Mesenchymal stem cell (in vitro differentiated cells and primary cell): ENCODE results near the gene NAIF1.

ENCODE experiments used
- DNase-seq: peaks from one replicate; pipeline ENCODE4 v3.0.0-alpha.2; 2013
- H2AFZ ChIP-seq: one replicate; pipeline ENCODE4 v1.6.1; 2013; ENCODE audit warnings: low read depth, mild to moderate bottlenecking, control low read depth, inconsistent platforms, low read length, moderate library complexity
- H2AK5ac ChIP-seq: 2 replicates; pipeline ENCODE4 v1.6.1; 2013; ENCODE audit warnings: low read length, moderate library complexity, mild to moderate bottlenecking, inconsistent platforms; ENCODE audit not compliant: severe bottlenecking
- H2BK120ac ChIP-seq: one replicate; pipeline ENCODE4 v1.6.1; 2013; ENCODE audit warnings: low read depth, mild to moderate bottlenecking, inconsistent platforms, low read length, moderate library complexity
- H2BK12ac ChIP-seq, 2 experiments: one replicate each; pipeline ENCODE4 v1.6.1; 2013; ENCODE audit warnings: inconsistent platforms in 2 of 2, low read length in 2 of 2, mild to moderate bottlenecking in 2 of 2, moderate library complexity in 2 of 2, control low read depth in 1 of 2
- H2BK15ac ChIP-seq: one replicate; pipeline ENCODE4 v1.6.1; 2013; ENCODE audit warnings: mild to moderate bottlenecking, low read depth, inconsistent platforms; ENCODE audit not compliant: poor library complexity, severe bottlenecking
- H2BK5ac ChIP-seq: 2 replicates; pipeline ENCODE4 v1.6.1; 2013; ENCODE audit warnings: low read depth, mild to moderate bottlenecking, low read length, control low read depth, inconsistent platforms; ENCODE audit not compliant: poor library complexity, severe bottlenecking
- H3K14ac ChIP-seq, 2 experiments: one replicate each; pipeline ENCODE4 v1.6.1; 2013; ENCODE audit warnings: inconsistent platforms in 2 of 2, low read length in 2 of 2, control low read depth in 1 of 2, mild to moderate bottlenecking in 1 of 2, moderate library complexity in 1 of 2
- H3K18ac ChIP-seq, 2 experiments: one replicate each; pipeline ENCODE4 v1.6.1; 2013; ENCODE audit warnings: inconsistent platforms in 2 of 2, low read length in 2 of 2, control low read depth in 1 of 2, low read depth in 1 of 2, mild to moderate bottlenecking in 1 of 2
- H3K23ac ChIP-seq, 2 experiments: one replicate each; pipeline ENCODE4 v1.6.1; 2013; ENCODE audit warnings: inconsistent platforms in 2 of 2, low read length in 2 of 2, mild to moderate bottlenecking in 2 of 2, moderate library complexity in 2 of 2, control low read depth in 1 of 2
- H3K27ac ChIP-seq: 2 replicates; pipeline ENCODE4 v1.5.1; 2013; ENCODE audit warnings: mild to moderate bottlenecking, moderate library complexity, low read length, control low read depth, inconsistent platforms; ENCODE audit not compliant: poor library complexity, severe bottlenecking
- H3K27me3 ChIP-seq, 2 experiments: 2 replicates each; pipeline versions ENCODE4 v1.6.1 to v1.7.0; 2013; ENCODE audit warnings: low read length in 2 of 2, mild to moderate bottlenecking in 2 of 2, moderate library complexity in 2 of 2, control low read depth in 1 of 2, inconsistent platforms in 1 of 2; ENCODE audit not compliant: control insufficient read depth in 1 of 2, insufficient read depth in 1 of 2
- H3K36me3 ChIP-seq, 2 experiments: 2 replicates each; pipeline versions ENCODE4 v1.6.1 to v1.7.0; 2013; ENCODE audit warnings: low read length in 2 of 2, control low read depth in 1 of 2, inconsistent platforms in 1 of 2, low read depth in 1 of 2, mild to moderate bottlenecking in 1 of 2; ENCODE audit not compliant: insufficient read depth in 2 of 2, control insufficient read depth in 1 of 2
- H3K4ac ChIP-seq, 2 experiments: one replicate each; pipeline ENCODE4 v1.6.1; 2013; ENCODE audit warnings: inconsistent platforms in 2 of 2, low read length in 2 of 2, mild to moderate bottlenecking in 2 of 2, moderate library complexity in 2 of 2, control low read depth in 1 of 2, low read depth in 1 of 2
- H3K4me1 ChIP-seq: 2 replicates; pipeline ENCODE4 v1.6.1; 2013; ENCODE audit warnings: low read depth, low read length, control low read depth; ENCODE audit not compliant: control insufficient read depth, insufficient read depth
- H3K4me2 ChIP-seq: 2 replicates; pipeline ENCODE4 v1.6.1; 2013; ENCODE audit warnings: low read length, mild to moderate bottlenecking, inconsistent platforms; ENCODE audit not compliant: poor library complexity, severe bottlenecking
- H3K4me3 ChIP-seq, 2 experiments: 2 replicates each; pipeline versions ENCODE4 v1.5.1 to v1.7.0; 2013; ENCODE audit warnings: low read length in 2 of 2, mild to moderate bottlenecking in 2 of 2, control low read depth in 1 of 2, low read depth in 1 of 2; ENCODE audit not compliant: insufficient read depth in 1 of 2
- H3K79me1 ChIP-seq: replicated peaks from 2 replicates; pipeline ENCODE4 v1.6.1; 2013; ENCODE audit warnings: mild to moderate bottlenecking, control low read depth, low read length, inconsistent platforms; ENCODE audit not compliant: poor library complexity, severe bottlenecking
- H3K9ac ChIP-seq: 2 replicates; pipeline ENCODE4 v1.7.0; 2013; ENCODE audit warnings: mild to moderate bottlenecking, low read length, moderate library complexity
- H3K9me3 ChIP-seq: 2 replicates; pipeline ENCODE4 v1.7.0; 2013; ENCODE audit warnings: mild to moderate bottlenecking, low read length; ENCODE audit not compliant: control insufficient read depth
- H4K8ac ChIP-seq: one replicate; pipeline ENCODE4 v1.6.1; 2013; ENCODE audit warnings: inconsistent platforms, mild to moderate bottlenecking, low read length, moderate library complexity
- H4K91ac ChIP-seq: one replicate; pipeline ENCODE4 v1.6.1; 2013; ENCODE audit warnings: mild to moderate bottlenecking, low read length, inconsistent platforms
- WGBS: methylation state at CpG from one replicate; pipeline ENCODE4 v1.1.7; 2013; ENCODE audit warnings: mixed read lengths; 5-methylcytosine and 5-hydroxymethylcytosine counted together

The NAIF1 gene

GRCh38 chr9:128094950-128095544 lies 27.9 kb upstream of the NAIF1 start:
- H2BK120ac ChIP-seq: no peak overlapping the region
- no peak overlapping the region for H4K91ac ChIP-seq
- no peak overlapping the region for H2AFZ ChIP-seq
- H3K4me3 ChIP-seq: peak overlapping the region in 1 of 2 experiments; percentile 21
- no peaks in the 10 kb centered on the region for H3K9me3 ChIP-seq
- peak overlapping the region; percentile 17 for H2AK5ac ChIP-seq
- H3K27ac ChIP-seq: peak overlapping the region; percentile 20
- H3K14ac ChIP-seq: no peak overlapping the region
- peaks cover 0 to 8% of the 10 kb centered on the region in 2 experiments for H3K36me3 ChIP-seq
- H3K4ac ChIP-seq: peak overlapping the region in 1 of 2 experiments; percentile 55
- H3K18ac ChIP-seq: peak overlapping the region in 1 of 2 experiments; percentile 38
- H2BK12ac ChIP-seq: peak overlapping the region in 1 of 2 experiments; percentile 50
- H3K23ac ChIP-seq: no peak overlapping the region
- H3K4me2 ChIP-seq: no peak overlapping the region
- H3K9ac ChIP-seq: peak overlapping the region; percentile 90
- no peaks in the 10 kb centered on the region for H3K27me3 ChIP-seq
- peaks cover 29% of the 10 kb centered on the region for H3K4me1 ChIP-seq
- H3K79me1 ChIP-seq: peaks cover 25% of the 10 kb centered on the region
- 89% methylated on average over 11 of the region's 11 CpGs for WGBS
- no peak overlapping the region for H4K8ac ChIP-seq
- H2BK15ac ChIP-seq: no peak overlapping the region
- H2BK5ac ChIP-seq: no peak overlapping the region
- DNase-seq: no peak

GRCh38 chr9:128094166-128094949 lies 27.2 kb upstream of the NAIF1 start:
- Histone ChIP-seq H3K4me1 (peaks cover 22% of the 10 kb centered on the region), H3K4me3 (peak overlapping the region in 1 of 2 experiments; percentile 85), H4K91ac (no peak overlapping the region), H2BK12ac (peak overlapping the region in 1 of 2 experiments; percentile 50), H4K8ac (no peak overlapping the region), H2BK5ac (no peak overlapping the region), H3K18ac (peak overlapping the region in 1 of 2 experiments; percentile 38), H3K14ac (no peak overlapping the region), H3K4me2 (peak overlapping the region; percentile 44), H2BK120ac (no peak overlapping the region), H3K79me1 (peaks cover 29% of the 10 kb centered on the region), H2AFZ (no peak overlapping the region), H3K27ac (peak overlapping the region; percentile 20), H3K36me3 (peaks cover 0 to 8% of the 10 kb centered on the region in 2 experiments), H3K27me3 (no peaks in the 10 kb centered on the region), H3K9me3 (no peaks in the 10 kb centered on the region), H2AK5ac (peak overlapping the region; percentile 8), H2BK15ac (no peak overlapping the region), H3K4ac (no peak overlapping the region), H3K23ac (no peak overlapping the region), H3K9ac (peak overlapping the region; percentile 90)
- 47% methylated on average over 7 of the region's 8 CpGs for WGBS
- peak; percentile 99 for DNase-seq

- Histone ChIP-seq H3K9me3 (no peaks in the 10 kb centered on the region), H3K9ac (peak overlapping the region; percentile 90), H2BK15ac (no peak overlapping the region), H3K23ac (no peak overlapping the region), H2AFZ (no peak overlapping the region), H4K91ac (no peak overlapping the region), H3K36me3 (peaks cover 0 to 8% of the 10 kb centered on the region in 2 experiments), H3K4me1 (peaks cover 17% of the 10 kb centered on the region), H3K14ac (no peak overlapping the region), H3K79me1 (peaks cover 37% of the 10 kb centered on the region), H4K8ac (no peak overlapping the region), H3K18ac (peak overlapping the region in 1 of 2 experiments; percentile 68), H3K27me3 (no peaks in the 10 kb centered on the region), H3K4me2 (no peak overlapping the region), H3K4ac (peak overlapping the region in 1 of 2 experiments; percentile 46), H2BK5ac (no peak overlapping the region), H2AK5ac (no peak overlapping the region), H2BK12ac (peak overlapping the region in 1 of 2 experiments; percentile 43), H3K27ac (no peak overlapping the region), H2BK120ac (no peak overlapping the region), H3K4me3 (peak overlapping the region in 1 of 2 experiments; percentile 85)
- no peak for DNase-seq
- 93% methylated on average over 3 of the region's 4 CpGs for WGBS
Observed at GRCh38 chr9:128093011-128093410, 25.9 kb upstream of the NAIF1 start.
